ENCODE measurements around the gene KCNJ15. TPM values are rescaled to one million over a fixed set of nuclear protein-coding genes. Genes with fewer than 3 reads are reported as not detected.

The KCNJ15 gene
- total and polyA plus RNA-seq, 2 of the 4 experiments (the other 2 are of a cell fraction) = under 0.01 to 0.07 TPM

- Histone ChIP-seq H2AK5ac (ENCODE audit: low read depth, low read length) (no peak overlapping the region), H3K79me1 (ENCODE audit: low read depth in 1 of 2, low read length in 2 of 2) (no peaks in the 10 kb centered on the region), H4K91ac (ENCODE audit: insufficient read depth, low read depth, low read length) (no peak overlapping the region), H4K20me1 (ENCODE audit: insufficient read depth, low read length) (no peaks in the 10 kb centered on the region), H3K14ac (replicated peaks; ENCODE audit: low read depth, low read length) (no peak overlapping the region), H2AFZ (replicated peaks; ENCODE audit: low read length, poor library complexity) (no peak overlapping the region), H3K36me3 (ENCODE audit: control insufficient read depth, insufficient read depth, low read length) (no peaks in the 10 kb centered on the region), H2BK120ac (ENCODE audit: low read depth, low read length) (no peak overlapping the region), H3K4me3 (ENCODE audit: insufficient read depth, low read depth, low read length) (no peak overlapping the region), H2AK9ac (replicated peaks; ENCODE audit: low read depth, low read length, poor library complexity) (no peak overlapping the region), H2BK5ac (ENCODE audit: low read depth, low read length, poor library complexity, severe bottlenecking) (no peak overlapping the region), H3K4ac (ENCODE audit: low read depth, low read length) (no peak overlapping the region), H4K8ac (ENCODE audit: low read depth in 2 of 2, low read length in 2 of 2) (no peak overlapping the region), H3K18ac (ENCODE audit: low read depth, low read length) (no peak overlapping the region), H3K4me2 (ENCODE audit: low read depth, low read length) (no peak overlapping the region), H3K9ac (ENCODE audit: low read depth, low read length) (no peak overlapping the region), H2BK20ac (ENCODE audit: low read depth, low read length) (no peak overlapping the region), H3K9me3 (ENCODE audit: control insufficient read depth, insufficient read depth, low read length) (no peaks in the 10 kb centered on the region), H3K27me3 (ENCODE audit: control insufficient read depth, insufficient read depth, low read length) (no peaks in the 10 kb centered on the region), H3K4me1 (ENCODE audit: control insufficient read depth, insufficient read depth, low read length) (no peaks in the 10 kb centered on the region), H4K5ac (ENCODE audit: low read depth, low read length) (no peak overlapping the region), H3K27ac (ENCODE audit: insufficient read depth, low read length) (no peak overlapping the region), H2BK15ac (ENCODE audit: low read depth, low read length) (no peak overlapping the region), H3K23ac (ENCODE audit: low read depth, low read length) (no peak overlapping the region), H3K9me1 (ENCODE audit: insufficient read depth, low read length) (no peaks in the 10 kb centered on the region), H3K56ac (ENCODE audit: extremely low read depth, insufficient read depth, low read length) (no peak overlapping the region)
- ChIA-PET CTCF (interaction anchor here (0.6 to 2.0 kb wide), 3 partner anchors 9 to 208 kb away, joined by 4 to 11 read pairs (median 8); no protein-coding TSS in a partner anchor), POLR2A (ENCODE audit: unreplicated experiment) (no interaction called here)
- WGBS, 2 experiments (ENCODE audit: extremely low coverage in 2 of 2, insufficient read length in 1 of 2) = no CpG with 5 or more reads among the region's 8 CpGs
- in situ Hi-C loops (cut with MboI; ENCODE audit: low sequenced_read_pairs) (no loop called here), intact Hi-C loops (cut with micrococcal nuclease) (loop anchor here (5.0 kb wide), 1 partner anchor 118 kb away; no protein-coding TSS in a partner anchor), dilution Hi-C loops (cut with HindIII; ENCODE audit: low sequenced_read_pairs, unreplicated experiment) (no loop called here)
- BruUV-seq (replicated peaks) = no TSS peak
- no peak for TF ChIP-seq POLR2A (IDR thresholded peaks at IDR 0.05; ENCODE audit: low read depth, low read length)
- no peak for TF ChIP-seq RAD21 (IDR thresholded peaks at IDR 0.05; ENCODE audit: low read length)
- TF ChIP-seq ELK1 (IDR thresholded peaks at IDR 0.05; ENCODE audit: borderline replicate concordance, low read depth, low read length) = no peak
- TF ChIP-seq NFE2L2 (IDR thresholded peaks at IDR 0.05; ENCODE audit: low read depth, low read length) = no peak
- TF ChIP-seq RFX5 (IDR thresholded peaks at IDR 0.05; ENCODE audit: low read depth, low read length) = no peak
- DNase-seq (no peak), ATAC-seq (ENCODE audit: low read depth) (no peak)
Measured at GRCh38 chr21:38334866-38335265, 78.1 kb downstream of the KCNJ15 start.

All from IMR-90 (cell line).